Activated T-cell treated with anti-CD3 and anti-CD28 coated beads, Interleukin-2, amount 50 U/mL, for 48 hours (primary cell): ENCODE results near the gene KCNMB2.
"Not testable (repeated sequence)": the region's sequence is repeated elsewhere in the genome, so short reads cannot be mapped to it uniquely, and the experiment has no call there.

Source experiments
- DNase-seq, 2 experiments: peaks; one replicate each; pipeline ENCODE4 v3.0.0-alpha.2; 2020

KCNMB2 gene

GRCh38 chr3:178826435-178827123 lies 290.3 kb downstream of the KCNMB2 start:
- no peak for DNase-seq

GRCh38 chr3:178827285-178827856 lies 291.1 kb downstream of the KCNMB2 start:
- DNase-seq = no peak

GRCh38 chr3:178833695-178834094 lies 297.5 kb downstream of the KCNMB2 start:
- DNase-seq = no peak

- DNase-seq = no peak
These were observed 298.8 kb downstream of the KCNMB2 start for GRCh38 chr3:178835033-178835432.

- no peak for DNase-seq
These were observed 301.3 kb downstream of the KCNMB2 start for GRCh38 chr3:178837512-178837911.

- no peak for DNase-seq
These were observed 304.4 kb downstream of the KCNMB2 start for GRCh38 chr3:178840586-178840985.

GRCh38 chr3:178841011-178841410 lies 304.8 kb downstream of the KCNMB2 start:
- DNase-seq = no peak

GRCh38 chr3:178844916-178845315 lies 308.7 kb downstream of the KCNMB2 start:
- no peak for DNase-seq

- DNase-seq = no peak
These were observed 309.3 kb downstream of the KCNMB2 start for GRCh38 chr3:178845420-178846118.

GRCh38 chr3:178847190-178847589 lies 311.0 kb downstream of the KCNMB2 start:
- no peak for DNase-seq

- no peak for DNase-seq
These were observed 313.1 kb downstream of the KCNMB2 start for GRCh38 chr3:178849199-178849910.

GRCh38 chr3:178850450-178851190 lies 314.4 kb downstream of the KCNMB2 start:
- DNase-seq = no peak

GRCh38 chr3:178851564-178851963 lies 315.3 kb downstream of the KCNMB2 start:
- no peak for DNase-seq

- DNase-seq = no peak
These were observed 320.6 kb downstream of the KCNMB2 start for GRCh38 chr3:178856804-178857203.

GRCh38 chr3:178859386-178859785 lies 323.1 kb downstream of the KCNMB2 start:
- DNase-seq = no peak

- DNase-seq = not testable (repeated sequence)
These were observed 323.7 kb downstream of the KCNMB2 start for GRCh38 chr3:178859900-178860436.

- no peak for DNase-seq
These were observed 332.4 kb downstream of the KCNMB2 start for GRCh38 chr3:178868681-178869080.

- DNase-seq = no peak
These were observed 333.8 kb downstream of the KCNMB2 start for GRCh38 chr3:178870085-178870484.

- no peak for DNase-seq
These were observed 338.9 kb downstream of the KCNMB2 start for GRCh38 chr3:178875157-178875556.

- DNase-seq = no peak
These were observed 339.6 kb downstream of the KCNMB2 start for GRCh38 chr3:178875836-178876235.

- no peak for DNase-seq
These were observed 344.0 kb downstream of the KCNMB2 start for GRCh38 chr3:178880274-178880673.
